ENCODE results near the gene MOK. TPM values are rescaled to one million over a fixed set of nuclear protein-coding genes. Genes with fewer than 3 reads are reported as not detected.

MOK gene
- total RNA-seq, 1 donor from 2014 or later, result 6.5 TPM

DNA sequence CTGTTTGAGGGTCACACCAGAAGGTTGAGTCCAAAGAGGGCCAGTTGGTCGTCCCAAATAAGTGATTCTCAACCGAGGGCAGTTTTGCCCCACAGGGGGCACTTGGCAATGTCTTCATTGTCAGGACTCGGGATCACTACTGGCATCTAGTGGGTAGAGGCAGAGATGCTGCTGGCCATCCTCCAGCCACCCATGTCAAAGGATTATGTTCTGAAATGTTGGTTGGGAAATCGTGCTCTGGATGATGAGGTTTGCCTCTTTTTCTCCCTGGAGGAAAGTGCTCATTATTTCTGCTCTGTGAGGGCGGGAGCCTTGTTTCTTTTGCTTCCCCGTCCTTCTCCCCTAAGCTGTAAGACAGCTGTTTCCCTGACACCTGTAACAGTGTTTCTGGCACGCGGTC is 18.1 kb upstream of the MOK start:
- Mint-ChIP-seq H3K4me3 (ENCODE audit: unreplicated experiment) (no peak overlapping the region), H3K36me3 (ENCODE audit: unreplicated experiment) (no peaks in the 10 kb centered on the region), H3K9me3 (ENCODE audit: unreplicated experiment) (peaks cover 7% of the 10 kb centered on the region), H3K27ac (ENCODE audit: unreplicated experiment) (no peak overlapping the region), H3K4me1 (ENCODE audit: low read depth, unreplicated experiment) (peaks cover 16% of the 10 kb centered on the region), H3K27me3 (ENCODE audit: unreplicated experiment) (peaks cover 13% of the 10 kb centered on the region)
- DNase-seq, result no peak
- no peak for TF ChIP-seq CTCF (IDR thresholded peaks at IDR 0.05; ENCODE audit: partially characterized antibody, unreplicated experiment)

GRCh38 chr14:102321456-102322422 is 16.8 kb upstream of the MOK start:
- peaks cover 18% of the 10 kb centered on the region for H3K4me1 Mint-ChIP-seq (ENCODE audit: low read depth, unreplicated experiment)
- H3K27ac Mint-ChIP-seq (ENCODE audit: unreplicated experiment), result no peak overlapping the region
- no peak overlapping the region for H3K4me3 Mint-ChIP-seq (ENCODE audit: unreplicated experiment)
- TF ChIP-seq CTCF (IDR thresholded peaks at IDR 0.05; ENCODE audit: partially characterized antibody, unreplicated experiment), result no peak
- no peaks in the 10 kb centered on the region for H3K36me3 Mint-ChIP-seq (ENCODE audit: unreplicated experiment)
- no peak for DNase-seq
- H3K27me3 Mint-ChIP-seq (ENCODE audit: unreplicated experiment), result peaks cover 22% of the 10 kb centered on the region
- peaks cover 20% of the 10 kb centered on the region for H3K9me3 Mint-ChIP-seq (ENCODE audit: unreplicated experiment)

GRCh38 chr14:102320671-102321455 is 15.9 kb upstream of the MOK start:
- no peak for TF ChIP-seq CTCF (IDR thresholded peaks at IDR 0.05; ENCODE audit: partially characterized antibody, unreplicated experiment)
- no peaks in the 10 kb centered on the region for H3K36me3 Mint-ChIP-seq (ENCODE audit: unreplicated experiment)
- peaks cover 13% of the 10 kb centered on the region for H3K4me1 Mint-ChIP-seq (ENCODE audit: low read depth, unreplicated experiment)
- H3K27ac Mint-ChIP-seq (ENCODE audit: unreplicated experiment), result peak overlapping the region; percentile 85
- peaks cover 27% of the 10 kb centered on the region for H3K27me3 Mint-ChIP-seq (ENCODE audit: unreplicated experiment)
- H3K9me3 Mint-ChIP-seq (ENCODE audit: unreplicated experiment), result peaks cover 26% of the 10 kb centered on the region
- H3K4me3 Mint-ChIP-seq (ENCODE audit: unreplicated experiment), result peak overlapping the region; percentile 91
- DNase-seq, result no peak

- peak overlapping the region; percentile 91 for H3K4me3 Mint-ChIP-seq (ENCODE audit: unreplicated experiment)
Observed at GRCh38 chr14:102320033-102320660, 15.2 kb upstream of the MOK start.

More at GRCh38 chr14:102320033-102320660, 15.2 kb upstream of the MOK start:
- Mint-ChIP-seq H3K4me1 (ENCODE audit: low read depth, unreplicated experiment) (peaks cover 13% of the 10 kb centered on the region), H3K27ac (ENCODE audit: unreplicated experiment) (peak overlapping the region; percentile 85), H3K9me3 (ENCODE audit: unreplicated experiment) (peaks cover 26% of the 10 kb centered on the region), H3K36me3 (ENCODE audit: unreplicated experiment) (no peaks in the 10 kb centered on the region), H3K27me3 (ENCODE audit: unreplicated experiment) (peaks cover 32% of the 10 kb centered on the region)
- TF ChIP-seq CTCF (IDR thresholded peaks at IDR 0.05; ENCODE audit: partially characterized antibody, unreplicated experiment), result no peak
- DNase-seq, result peak; percentile 33

All from glutamatergic neuron (in vitro differentiated cells).